Neural progenitor cell (in vitro differentiated cells): ENCODE measurements around the gene CC2D1A.

Experiments
- CTCF ChIP-seq: fragments of 200-600 bp; sonication (generic); IDR thresholded peaks from 2 replicates; pipeline ENCODE4 v1.5.1; 2017; ENCODE audit warnings: antibody characterized with exemption, mild to moderate bottlenecking
- EZH2 ChIP-seq: fragments of 200-600 bp; sonication (generic); IDR thresholded peaks from 2 replicates; pipeline ENCODE4 v1.6.1; 2017; ENCODE audit warnings: antibody characterized with exemption, mild to moderate bottlenecking, moderate library complexity

GRCh38 chr19:13861392-13861713, 44.6 kb upstream of the CC2D1A start:
- no peak for TF ChIP-seq EZH2
- TF ChIP-seq CTCF, result no peak
